ENCODE results near the gene CDCP1.

Gene CDCP1

DNA sequence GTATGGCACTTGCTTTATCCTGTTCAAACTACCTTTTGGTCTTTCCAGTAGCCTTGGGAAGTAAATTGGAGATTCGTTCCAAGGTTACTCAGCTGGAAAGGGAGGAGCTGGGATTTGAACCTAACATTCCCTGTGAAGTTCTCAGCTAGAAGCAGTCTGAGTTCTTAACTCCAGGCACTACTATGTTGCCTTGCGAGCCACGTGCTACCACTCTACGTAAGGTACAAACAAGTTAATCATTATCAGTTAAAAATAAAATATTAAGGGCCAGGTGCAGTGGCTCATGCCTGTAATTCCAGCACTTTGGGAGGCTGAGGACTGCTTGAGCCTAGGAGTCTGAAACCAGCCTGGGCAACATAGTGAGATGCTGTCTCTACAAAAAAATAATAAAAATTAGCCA, 30.7 kb upstream of the CDCP1 start:
- DNase-seq (ENCODE audit: low read depth in 1 of 2, low spot score in 1 of 2): no peak
- Histone ChIP-seq H3K27ac (replicated peaks) (no peak overlapping the region), H3K27me3 (ENCODE audit: insufficient read depth, poor library complexity, severe bottlenecking) (no peaks in the 10 kb centered on the region), H3K4me3 (replicated peaks; ENCODE audit: insufficient read depth, low read length) (no peak overlapping the region)
- TF ChIP-seq SPI1 (IDR thresholded peaks at IDR 0.05; ENCODE audit: borderline replicate concordance, low read depth): no peak
- TF ChIP-seq CTCF (IDR thresholded peaks at IDR 0.05; ENCODE audit: insufficient read depth, low read length): no peak
- no peak for TF ChIP-seq POLR2AphosphoS5 (IDR thresholded peaks at IDR 0.05; ENCODE audit: low read depth)
- TF ChIP-seq GABPA (IDR thresholded peaks at IDR 0.05; ENCODE audit: low read depth): no peak
- TF ChIP-seq, protein P1, sequence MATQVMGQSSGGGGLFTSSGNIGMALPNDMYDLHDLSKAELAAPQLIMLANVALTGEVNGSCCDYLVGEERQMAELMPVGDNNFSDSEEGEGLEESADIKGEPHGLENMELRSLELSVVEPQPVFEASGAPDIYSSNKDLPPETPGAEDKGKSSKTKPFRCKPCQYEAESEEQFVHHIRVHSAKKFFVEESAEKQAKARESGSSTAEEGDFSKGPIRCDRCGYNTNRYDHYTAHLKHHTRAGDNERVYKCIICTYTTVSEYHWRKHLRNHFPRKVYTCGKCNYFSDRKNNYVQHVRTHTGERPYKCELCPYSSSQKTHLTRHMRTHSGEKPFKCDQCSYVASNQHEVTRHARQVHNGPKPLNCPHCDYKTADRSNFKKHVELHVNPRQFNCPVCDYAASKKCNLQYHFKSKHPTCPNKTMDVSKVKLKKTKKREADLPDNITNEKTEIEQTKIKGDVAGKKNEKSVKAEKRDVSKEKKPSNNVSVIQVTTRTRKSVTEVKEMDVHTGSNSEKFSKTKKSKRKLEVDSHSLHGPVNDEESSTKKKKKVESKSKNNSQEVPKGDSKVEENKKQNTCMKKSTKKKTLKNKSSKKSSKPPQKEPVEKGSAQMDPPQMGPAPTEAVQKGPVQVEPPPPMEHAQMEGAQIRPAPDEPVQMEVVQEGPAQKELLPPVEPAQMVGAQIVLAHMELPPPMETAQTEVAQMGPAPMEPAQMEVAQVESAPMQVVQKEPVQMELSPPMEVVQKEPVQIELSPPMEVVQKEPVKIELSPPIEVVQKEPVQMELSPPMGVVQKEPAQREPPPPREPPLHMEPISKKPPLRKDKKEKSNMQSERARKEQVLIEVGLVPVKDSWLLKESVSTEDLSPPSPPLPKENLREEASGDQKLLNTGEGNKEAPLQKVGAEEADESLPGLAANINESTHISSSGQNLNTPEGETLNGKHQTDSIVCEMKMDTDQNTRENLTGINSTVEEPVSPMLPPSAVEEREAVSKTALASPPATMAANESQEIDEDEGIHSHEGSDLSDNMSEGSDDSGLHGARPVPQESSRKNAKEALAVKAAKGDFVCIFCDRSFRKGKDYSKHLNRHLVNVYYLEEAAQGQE (IDR thresholded peaks at IDR 0.05; ENCODE audit: insufficient replicate concordance, low read depth): no peak

GRCh38 chr3:45174234-45174633, 28.1 kb upstream of the CDCP1 start:
- DNase-seq (ENCODE audit: low read depth in 1 of 2, low spot score in 1 of 2): no peak
- TF ChIP-seq SPI1 (IDR thresholded peaks at IDR 0.05; ENCODE audit: borderline replicate concordance, low read depth) (no peak), POLR2AphosphoS5 (IDR thresholded peaks at IDR 0.05; ENCODE audit: low read depth) (no peak), CTCF (IDR thresholded peaks at IDR 0.05; ENCODE audit: insufficient read depth, low read length) (no peak), GABPA (IDR thresholded peaks at IDR 0.05; ENCODE audit: low read depth) (no peak)
- TF ChIP-seq, protein P1 (IDR thresholded peaks at IDR 0.05; ENCODE audit: insufficient replicate concordance, low read depth): no peak
- H3K27me3 ChIP-seq (ENCODE audit: insufficient read depth, poor library complexity, severe bottlenecking): no peaks in the 10 kb centered on the region
- no peak overlapping the region for H3K4me3 ChIP-seq (replicated peaks; ENCODE audit: insufficient read depth, low read length)
- H3K27ac ChIP-seq (replicated peaks): no peak overlapping the region

DNA sequence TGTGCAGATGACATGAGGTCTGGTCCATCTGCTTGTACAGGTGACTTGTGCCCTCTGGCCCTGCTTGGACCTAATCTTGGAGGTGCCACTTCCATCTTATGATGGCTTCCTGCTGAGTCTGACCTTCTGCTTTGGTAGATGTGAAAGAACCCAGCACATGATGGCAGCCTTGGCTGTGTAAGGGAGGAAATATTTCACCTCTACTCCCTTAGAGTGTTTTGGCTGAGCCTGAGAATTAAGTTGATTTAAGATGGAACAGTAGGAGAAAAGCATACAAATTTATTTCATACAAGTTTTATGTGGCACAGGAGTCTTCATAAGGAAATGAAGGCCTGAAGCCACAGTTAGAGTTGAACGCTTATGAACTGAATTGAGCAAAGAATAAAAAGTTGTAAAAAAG, 27.6 kb upstream of the CDCP1 start:
- DNase-seq (ENCODE audit: low read depth in 1 of 2, low spot score in 1 of 2): no peak
- TF ChIP-seq GABPA (IDR thresholded peaks at IDR 0.05; ENCODE audit: low read depth): no peak
- no peak for TF ChIP-seq CTCF (IDR thresholded peaks at IDR 0.05; ENCODE audit: insufficient read depth, low read length)
- TF ChIP-seq SPI1 (IDR thresholded peaks at IDR 0.05; ENCODE audit: borderline replicate concordance, low read depth): no peak
- TF ChIP-seq, protein P1 (IDR thresholded peaks at IDR 0.05; ENCODE audit: insufficient replicate concordance, low read depth): no peak
- TF ChIP-seq POLR2AphosphoS5 (IDR thresholded peaks at IDR 0.05; ENCODE audit: low read depth): no peak
- Histone ChIP-seq H3K27ac (replicated peaks) (no peak overlapping the region), H3K27me3 (ENCODE audit: insufficient read depth, poor library complexity, severe bottlenecking) (no peaks in the 10 kb centered on the region), H3K4me3 (replicated peaks; ENCODE audit: insufficient read depth, low read length) (no peak overlapping the region)
